H1 (cell line): ENCODE measurements around the gene ITIH1. TPM values are rescaled to one million over a fixed set of nuclear protein-coding genes. Genes with fewer than 3 reads are reported as not detected.

Experiments
- CTCF ChIA-PET: fragments of 300-600 bp; sonication (Branson Sonifier 250); formaldehyde crosslinking; loops from one replicate; lab custom pipeline; 2021; ENCODE audit not compliant: partially characterized antibody; lab: Charles Lee
- POLR2A ChIA-PET: fragments of 300-600 bp; sonication (Branson Sonifier 250); formaldehyde crosslinking; loops from one replicate; lab custom pipeline; 2021; ENCODE audit warnings: inconsistent platforms; ENCODE audit not compliant: partially characterized antibody; lab: Charles Lee
- DNase-seq, 2 experiments: peaks; one replicate each; pipeline versions ENCODE4 v3.0.0 to v3.0.0-alpha.2; 2010 to 2022; ENCODE audit warnings: low spot score in 2 of 2, low read depth in 1 of 2, mixed read lengths in 1 of 2
- FAIRE-seq: peaks from 2 replicates; lab custom pipeline; 2011; peaks lifted over from hg19 to GRCh38; lab: Jason Lieb, UNC
- H2AFZ ChIP-seq: 2 replicates; pipeline ENCODE4 v1.8.1; 2012; ENCODE audit warnings: low read length, inconsistent platforms
- H2AK5ac ChIP-seq: 2 replicates; pipeline ENCODE4 v1.6.1; 2013; ENCODE audit warnings: low read depth, low read length
- H2BK120ac ChIP-seq: replicated peaks from 2 replicates; pipeline ENCODE3; 2013; ENCODE audit warnings: low read depth, low read length, inconsistent platforms
- H2BK12ac ChIP-seq: 2 replicates; pipeline ENCODE4 v1.6.1; 2013; ENCODE audit warnings: low read depth, low read length
- H2BK15ac ChIP-seq: 2 replicates; pipeline ENCODE4 v1.6.1; 2013; ENCODE audit warnings: low read length
- H2BK20ac ChIP-seq: 2 replicates; pipeline ENCODE4 v1.6.1; 2013; ENCODE audit warnings: low read length
- H2BK5ac ChIP-seq: 2 replicates; pipeline ENCODE4 v1.6.1; 2013; ENCODE audit warnings: low read depth, low read length
- H3K14ac ChIP-seq: 2 replicates; pipeline ENCODE4 v1.6.1; 2013; ENCODE audit warnings: inconsistent platforms; ENCODE audit not compliant: insufficient read length
- H3K18ac ChIP-seq: 2 replicates; pipeline ENCODE4 v1.6.1; 2013; ENCODE audit warnings: low read length; ENCODE audit errors: extremely low read depth
- H3K23ac ChIP-seq: 2 replicates; pipeline ENCODE4 v1.6.1; 2013; ENCODE audit warnings: inconsistent platforms; ENCODE audit not compliant: insufficient read length
- H3K23me2 ChIP-seq: 2 replicates; pipeline ENCODE4 v1.6.1; 2013; ENCODE audit warnings: low read depth, low read length
- H3K27ac ChIP-seq: 2 replicates; pipeline ENCODE4 v1.6.1; 2011; ENCODE audit warnings: low read depth, low read length, inconsistent platforms
- H3K27me3 ChIP-seq, 4 experiments: replicated peaks in 1 of 4; 1 replicate in 1 of 4; 2 replicates in 3 of 4; pipeline versions ENCODE4 v1.6.1 to v1.8.1; 2011 to 2013; ENCODE audit warnings: low read length in 3 of 4, mild to moderate bottlenecking in 3 of 4, inconsistent platforms in 2 of 4, mixed read lengths in 2 of 4, moderate library complexity in 1 of 4; ENCODE audit not compliant: control insufficient read depth in 3 of 4, insufficient read depth in 3 of 4; ENCODE audit errors: extremely low read depth in 1 of 4
- H3K36me3 ChIP-seq, 4 experiments: 2 replicates each; pipeline versions ENCODE4 v1.6.1 to v1.8.1; 2011 to 2013; ENCODE audit warnings: mild to moderate bottlenecking in 4 of 4, low read length in 3 of 4, moderate library complexity in 2 of 4, control low read depth in 1 of 4, inconsistent platforms in 1 of 4; ENCODE audit not compliant: insufficient read depth in 4 of 4, control insufficient read depth in 2 of 4
- H3K4ac ChIP-seq: replicated peaks from 2 replicates; pipeline ENCODE3; 2013; ENCODE audit warnings: low read length, low read depth, mixed read lengths, inconsistent platforms; ENCODE audit not compliant: insufficient read length
- H3K4me1 ChIP-seq, 4 experiments: replicated peaks in 1 of 4; 1 replicate in 1 of 4; 2 replicates in 3 of 4; pipeline versions ENCODE4 v1.6.1 to v1.8.1; 2011 to 2013; ENCODE audit warnings: low read length in 3 of 4, inconsistent platforms in 2 of 4, mixed read lengths in 1 of 4; ENCODE audit not compliant: insufficient read depth in 4 of 4, control insufficient read depth in 3 of 4
- H3K4me2 ChIP-seq, 2 experiments: 2 replicates each; pipeline versions ENCODE4 v1.6.1 to v1.8.1; 2011 to 2013; ENCODE audit warnings: low read depth in 2 of 2, low read length in 2 of 2, control low read depth in 1 of 2, inconsistent platforms in 1 of 2, mild to moderate bottlenecking in 1 of 2; ENCODE audit not compliant: insufficient read depth in 1 of 2
- H3K4me3 ChIP-seq, 4 experiments: fragments of 200-600, 300-600 bp in 1 of 4; sonication (generic), shearing (Covaris generic), sonication (Bioruptor Twin) in 1 of 4; 2 replicates each; pipeline versions ENCODE4 v1.5.1 to v1.8.1; 2011 to 2016; ENCODE audit warnings: low read length in 4 of 4, low read depth in 3 of 4, control low read depth in 2 of 4, inconsistent platforms in 2 of 4, mild to moderate bottlenecking in 2 of 4, mixed read lengths in 1 of 4, moderate library complexity in 1 of 4; ENCODE audit not compliant: insufficient read depth in 2 of 4; ENCODE audit errors: extremely low read depth in 1 of 4
- H3K56ac ChIP-seq: replicated peaks from 2 replicates; pipeline ENCODE3; 2013; ENCODE audit warnings: low read depth, mild to moderate bottlenecking, mixed read lengths, low read length, inconsistent platforms; ENCODE audit not compliant: insufficient read length
- H3K79me1 ChIP-seq: 2 replicates; pipeline ENCODE4 v1.6.1; 2013; ENCODE audit warnings: low read depth, low read length, control low read depth
- H3K79me2 ChIP-seq, 2 experiments: 2 replicates each; pipeline versions ENCODE4 v1.6.1 to v1.8.1; 2012 to 2013; ENCODE audit warnings: low read length in 2 of 2, mild to moderate bottlenecking in 2 of 2, inconsistent platforms in 1 of 2; ENCODE audit not compliant: insufficient read depth in 2 of 2, control insufficient read depth in 1 of 2
- H3K9ac ChIP-seq, 4 experiments: replicated peaks in 1 of 4; 1 replicate in 1 of 4; 2 replicates in 3 of 4; pipeline versions ENCODE4 v1.6.1 to v1.8.1; 2011 to 2013; ENCODE audit warnings: low read depth in 3 of 4, low read length in 3 of 4, control low read depth in 2 of 4, mild to moderate bottlenecking in 2 of 4, moderate library complexity in 2 of 4, inconsistent platforms in 1 of 4; ENCODE audit errors: extremely low read depth in 1 of 4
- H3K9me3 ChIP-seq, 2 experiments: 2 replicates each; pipeline versions ENCODE4 v1.6.1 to v1.8.1; 2012 to 2013; ENCODE audit warnings: mild to moderate bottlenecking in 2 of 2, moderate library complexity in 2 of 2, control low read depth in 1 of 2, inconsistent platforms in 1 of 2, low read depth in 1 of 2, low read length in 1 of 2, mixed read lengths in 1 of 2; ENCODE audit not compliant: insufficient read depth in 2 of 2
- H4K20me1 ChIP-seq, 2 experiments: replicated peaks in 1 of 2; 2 replicates each; pipeline versions ENCODE3 to v1.8.1; 2011 to 2013; ENCODE audit warnings: inconsistent platforms in 2 of 2, low read length in 2 of 2, mild to moderate bottlenecking in 1 of 2; ENCODE audit not compliant: insufficient read depth in 2 of 2, control insufficient read depth in 1 of 2
- H4K5ac ChIP-seq: 2 replicates; pipeline ENCODE4 v1.6.1; 2013; ENCODE audit warnings: low read length, low read depth, mixed read lengths, inconsistent platforms; ENCODE audit not compliant: insufficient read length
- H4K8ac ChIP-seq: 2 replicates; pipeline ENCODE4 v1.8.0; 2013; ENCODE audit warnings: mild to moderate bottlenecking, moderate library complexity, low read length, inconsistent platforms; ENCODE audit not compliant: insufficient read depth; ENCODE audit errors: extremely low read depth
- H4K91ac ChIP-seq: replicated peaks from 2 replicates; pipeline ENCODE3; 2013; ENCODE audit warnings: low read length, mixed read lengths, inconsistent platforms; ENCODE audit not compliant: insufficient read length
- GTF2F1 ChIP-seq: IDR thresholded peaks from 2 replicates; pipeline ENCODE4 v1.6.1; 2012; ENCODE audit warnings: low read depth, low read length, improper control_type of control experiment, borderline replicate concordance
- WGBS, 2 experiments: shearing (Covaris generic) in 1 of 2; methylation state at CpG; one replicate each; pipeline versions ENCODE4 v1.1.6 to v1.1.7; 2013 to 2015; ENCODE audit warnings: low lambda C conversion rate in 2 of 2, mixed read lengths in 2 of 2, inconsistent platforms in 1 of 2, low coverage in 1 of 2, missing lambda C conversion rate in 1 of 2; ENCODE audit not compliant: insufficient replicate concordance in 2 of 2, insufficient coverage in 1 of 2, insufficient read length in 1 of 2; ENCODE audit errors: extremely low coverage in 1 of 2, missing lambda C conversion rate in 1 of 2; 5-methylcytosine and 5-hydroxymethylcytosine counted together
- polyA plus RNA-seq, 7 experiments: library from polyadenylated mRNA; depleted of rRNA in 3 of 7; stranded (reverse) in 5 of 7; unstranded in 2 of 7; fragments of >200 nt in 5 of 7; fragments of 200-250 nt in 2 of 7; gene quantifications; 1 replicate in 5 of 7; 2 replicates in 1 of 7; 4 replicates in 1 of 7; pipeline versions ENCODE4 v1.2.1 to v1.2.3, GENCODE V29; 2011 to 2013; ENCODE audit warnings: missing spikeins in 2 of 7, mixed read lengths in 2 of 7
- total RNA-seq: library from RNA; stranded (reverse); fragmentation: NEBNext Ultra II Directional; extraction: Animal tissue kit (Norgen Biotek cat#: 25700); gene quantifications from 2 replicates; pipeline ENCODE4 v1.2.1, GENCODE V29; 2021

ITIH1 gene
- total and polyA plus RNA-seq, 2 of the 8 experiments (the other 6 are each of a cell fraction or from before 2014, with no cell fraction given) = not detected

GRCh38 chr3:52786330-52787215 lies 9.2 kb downstream of the ITIH1 start:
- no peak overlapping the region for H2BK20ac ChIP-seq
- 96% methylated on average over 17 of the region's 19 CpGs; no CpG with 5 or more reads in 1 of the 2 experiments for WGBS, 2 experiments
- H3K4me3 ChIP-seq = no peak overlapping the region
- no peak overlapping the region for H2BK15ac ChIP-seq
- no peak overlapping the region for H2BK12ac ChIP-seq
- H3K9ac ChIP-seq = no peak overlapping the region
- H3K79me2 ChIP-seq = no peaks in the 10 kb centered on the region
- H3K27me3 ChIP-seq = no peaks in the 10 kb centered on the region; a peak in 1 of 7 replicates
- DNase-seq (no peak), FAIRE-seq (no peak)
- H3K27ac ChIP-seq = no peak overlapping the region
- H3K18ac ChIP-seq = no peak overlapping the region
- no peak overlapping the region for H2BK120ac ChIP-seq
- H4K20me1 ChIP-seq = peaks cover 0 to 3% of the 10 kb centered on the region in 2 experiments
- H4K5ac ChIP-seq = no peak overlapping the region
- no peaks in the 10 kb centered on the region for H3K23me2 ChIP-seq
- H3K56ac ChIP-seq = no peak overlapping the region
- H3K14ac ChIP-seq = no peak overlapping the region
- no peak overlapping the region for H2AFZ ChIP-seq
- H2BK5ac ChIP-seq = no peak overlapping the region
- ChIA-PET POLR2A (interaction anchor here (0.8 kb wide), 1 partner anchor 96 kb away, joined by 3 read pairs; no protein-coding TSS in a partner anchor), CTCF (interaction anchor here (0.7 to 3.2 kb wide), 6 partner anchors 7 to 79 kb away, joined by 3 to 26 read pairs (median 4); partner anchors contain the start of gene ITIH1)
- H4K91ac ChIP-seq = no peak overlapping the region
- peaks cover 0 to 8% (median 0%) of the 10 kb centered on the region in 4 experiments; a peak in 1 of 7 replicates for H3K4me1 ChIP-seq
- no peaks in the 10 kb centered on the region for H3K9me3 ChIP-seq
- H3K4me2 ChIP-seq = no peak overlapping the region
- no peak overlapping the region for H2AK5ac ChIP-seq
- H3K4ac ChIP-seq = no peak overlapping the region
- H3K79me1 ChIP-seq = no peaks in the 10 kb centered on the region
- TF ChIP-seq GTF2F1 = no peak
- H3K36me3 ChIP-seq = no peaks in the 10 kb centered on the region; a peak in 1 of 8 replicates
- no peak overlapping the region for H4K8ac ChIP-seq
- H3K23ac ChIP-seq = no peak overlapping the region
